HUES6 (cell line): ENCODE results near the gene IL22RA1.

Experiments
- H3K27ac ChIP-seq: 2 replicates; pipeline ENCODE4 v1.7.0; 2013; ENCODE audit warnings: low read depth, mild to moderate bottlenecking, low read length, inconsistent platforms
- H3K27me3 ChIP-seq: 2 replicates; pipeline ENCODE4 v1.6.1; 2013; ENCODE audit warnings: low read length; ENCODE audit not compliant: control insufficient read depth, insufficient read depth
- H3K36me3 ChIP-seq: 2 replicates; pipeline ENCODE4 v1.6.1; 2013; ENCODE audit warnings: low read length; ENCODE audit not compliant: control insufficient read depth, insufficient read depth
- H3K4me1 ChIP-seq: 2 replicates; pipeline ENCODE4 v1.6.1; 2013; ENCODE audit warnings: low read length; ENCODE audit not compliant: control insufficient read depth, insufficient read depth
- H3K4me3 ChIP-seq: 2 replicates; pipeline ENCODE4 v1.5.1; 2013; ENCODE audit warnings: low read depth, low read length
- H3K9ac ChIP-seq: one replicate; pipeline ENCODE4 v1.6.1; 2013; ENCODE audit warnings: mild to moderate bottlenecking, low read length
- H3K9me3 ChIP-seq: 2 replicates; pipeline ENCODE4 v1.6.1; 2013; ENCODE audit warnings: low read depth, low read length; ENCODE audit not compliant: control insufficient read depth, insufficient read depth

IL22RA1 gene, protein sequence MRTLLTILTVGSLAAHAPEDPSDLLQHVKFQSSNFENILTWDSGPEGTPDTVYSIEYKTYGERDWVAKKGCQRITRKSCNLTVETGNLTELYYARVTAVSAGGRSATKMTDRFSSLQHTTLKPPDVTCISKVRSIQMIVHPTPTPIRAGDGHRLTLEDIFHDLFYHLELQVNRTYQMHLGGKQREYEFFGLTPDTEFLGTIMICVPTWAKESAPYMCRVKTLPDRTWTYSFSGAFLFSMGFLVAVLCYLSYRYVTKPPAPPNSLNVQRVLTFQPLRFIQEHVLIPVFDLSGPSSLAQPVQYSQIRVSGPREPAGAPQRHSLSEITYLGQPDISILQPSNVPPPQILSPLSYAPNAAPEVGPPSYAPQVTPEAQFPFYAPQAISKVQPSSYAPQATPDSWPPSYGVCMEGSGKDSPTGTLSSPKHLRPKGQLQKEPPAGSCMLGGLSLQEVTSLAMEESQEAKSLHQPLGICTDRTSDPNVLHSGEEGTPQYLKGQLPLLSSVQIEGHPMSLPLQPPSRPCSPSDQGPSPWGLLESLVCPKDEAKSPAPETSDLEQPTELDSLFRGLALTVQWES

DNA sequence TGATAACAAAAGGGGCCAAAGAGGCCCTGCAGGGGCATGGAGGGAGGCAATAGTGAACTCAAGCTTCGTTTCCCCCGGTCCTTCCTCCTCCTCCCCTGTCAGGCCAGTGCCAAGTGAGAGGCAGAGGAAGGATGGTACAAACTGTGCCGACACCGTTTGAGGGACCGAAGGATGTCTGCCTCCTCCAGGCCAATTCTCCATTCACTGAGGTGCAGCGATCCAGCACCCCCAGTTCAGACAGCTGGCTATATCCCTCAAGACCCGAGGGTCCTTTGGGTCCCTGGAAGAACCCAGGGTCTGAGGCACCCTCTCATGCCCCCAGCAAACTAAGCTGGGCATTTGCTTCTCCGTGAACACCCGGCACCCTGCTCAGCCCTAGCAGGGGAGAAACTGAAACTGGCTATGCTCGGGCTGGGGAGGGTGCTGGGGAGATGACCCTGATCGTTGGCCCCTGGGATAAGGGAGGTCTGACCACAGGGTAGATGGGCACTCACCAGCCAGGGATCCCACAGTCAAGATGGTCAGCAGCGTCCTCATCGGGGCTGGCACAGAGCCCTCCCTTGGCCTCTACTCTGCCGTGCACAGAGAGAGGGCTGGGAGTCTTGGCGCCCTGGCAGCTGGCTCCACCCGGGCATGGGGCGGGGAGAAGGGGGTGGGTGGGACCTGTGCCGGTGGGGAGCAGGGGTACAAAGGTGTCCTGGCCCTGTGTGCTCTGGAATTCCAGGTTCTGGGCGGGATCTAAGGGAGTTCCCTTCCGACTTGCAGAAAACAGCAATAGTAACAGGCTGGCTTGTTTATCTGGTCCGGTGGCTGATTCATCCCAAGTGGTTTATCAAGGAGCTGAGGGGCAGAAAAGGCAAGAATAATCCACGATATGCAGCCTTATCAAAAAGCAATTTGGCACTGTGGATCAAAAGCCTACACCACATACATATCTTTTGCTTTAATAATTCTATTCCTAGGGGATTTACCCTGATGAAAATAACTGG is at the start of gene IL22RA1:
TSS of gene IL22RA1 (minus strand) at position 595 of the 989 bp plus-strand sequence. CDS start at position 537, 58 bp downstream.
- H3K9me3 ChIP-seq = 0 out of 2 replicates have a peak, but pooled peaks cover 3% of the 10 kb centered on the region
- H3K4me1 ChIP-seq = no peaks in the 10 kb centered on the region; the same call in 1 of the 2 replicates
- H3K9ac ChIP-seq = no peak within 1 kb of the TSS
- H3K4me3 ChIP-seq = no peak within 1 kb of the TSS
- H3K27ac ChIP-seq = no peak within 1 kb of the TSS
- H3K27me3 ChIP-seq = no peaks in the 10 kb centered on the region
- no peaks in the 10 kb centered on the region for H3K36me3 ChIP-seq

DNA sequence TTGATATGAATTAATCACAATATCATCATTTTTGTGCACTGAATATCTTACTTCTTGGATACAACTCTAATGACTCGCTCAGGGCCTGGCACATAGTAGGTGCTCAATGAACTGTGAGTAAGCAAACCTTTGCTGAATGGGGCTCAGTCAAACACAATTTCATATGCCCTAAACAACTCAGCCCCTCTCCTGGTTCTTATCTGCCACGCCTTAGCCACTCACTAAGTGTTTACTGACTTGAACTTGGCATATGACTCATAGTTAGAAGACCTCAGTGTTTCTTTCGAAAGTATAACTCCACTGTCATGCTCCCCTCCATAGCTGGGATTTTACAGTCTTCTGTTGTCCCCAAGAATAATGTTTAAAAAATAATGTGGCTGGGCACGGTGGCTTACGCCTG is 48.9 kb upstream of the IL22RA1 start:
- no peaks in the 10 kb centered on the region for H3K9me3 ChIP-seq
- no peak overlapping the region for H3K27ac ChIP-seq
- no peaks in the 10 kb centered on the region for H3K36me3 ChIP-seq
- H3K4me1 ChIP-seq = peaks cover under 1% of the 10 kb centered on the region; the same call in 1 of the 2 replicates
- H3K27me3 ChIP-seq = no peaks in the 10 kb centered on the region; the same call in 1 of the 2 replicates
- no peak overlapping the region for H3K9ac ChIP-seq
- H3K4me3 ChIP-seq = no peak overlapping the region

DNA sequence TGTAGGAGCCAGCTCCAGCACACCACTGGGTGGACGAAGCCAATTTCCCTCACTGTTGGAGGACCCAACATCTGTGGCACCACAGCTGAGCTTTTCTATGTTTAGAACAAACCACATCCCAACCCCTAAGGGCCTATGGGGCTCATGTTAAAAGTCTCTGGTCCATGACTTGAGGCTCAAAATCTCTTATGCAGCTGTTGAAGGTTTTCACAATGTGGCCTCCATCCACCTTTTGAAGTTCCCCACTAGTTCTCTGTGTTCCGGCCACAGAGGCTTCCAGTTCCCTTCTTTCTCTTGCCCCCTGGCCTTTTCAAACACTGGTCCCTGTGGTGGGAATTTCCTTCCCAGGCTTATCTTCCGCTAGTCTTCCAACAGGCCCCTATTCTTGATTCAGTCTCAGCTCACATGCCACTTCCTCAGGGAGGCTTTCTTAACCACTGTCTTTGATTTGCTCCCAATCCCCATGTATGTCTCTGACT is 48.1 kb upstream of the IL22RA1 start:
- Histone ChIP-seq H3K9ac (no peak overlapping the region), H3K4me3 (no peak overlapping the region), H3K9me3 (no peaks in the 10 kb centered on the region), H3K27ac (no peak overlapping the region), H3K27me3 (no peaks in the 10 kb centered on the region; the same call in 1 of the 2 replicates), H3K36me3 (no peaks in the 10 kb centered on the region), H3K4me1 (peaks cover 5% of the 10 kb centered on the region; the same call in 1 of the 2 replicates)

DNA sequence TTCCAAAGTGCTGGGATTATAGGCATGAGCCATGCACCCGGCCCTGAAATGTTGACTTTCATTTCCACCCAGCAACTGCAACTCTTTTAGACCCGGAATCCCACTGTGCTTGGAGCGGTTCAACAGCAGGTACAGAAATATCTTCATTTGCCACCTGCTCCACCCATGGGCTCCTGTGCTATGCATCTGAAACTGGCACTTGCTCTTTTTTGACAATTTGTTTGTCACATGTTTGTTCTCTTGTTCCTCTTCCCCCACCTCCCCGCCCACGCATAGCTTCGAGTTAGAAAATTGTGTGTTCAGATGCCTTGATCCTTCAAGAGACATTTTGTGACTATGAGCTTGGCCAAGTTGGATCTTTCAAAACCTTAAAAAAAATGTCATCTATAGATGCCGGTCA is 46.6 kb upstream of the IL22RA1 start:
- no peak overlapping the region for H3K4me3 ChIP-seq
- no peaks in the 10 kb centered on the region for H3K36me3 ChIP-seq
- no peaks in the 10 kb centered on the region for H3K9me3 ChIP-seq
- H3K9ac ChIP-seq = no peak overlapping the region
- H3K27ac ChIP-seq = no peak overlapping the region
- H3K4me1 ChIP-seq = peaks cover 5% of the 10 kb centered on the region; the same call in 1 of the 2 replicates
- H3K27me3 ChIP-seq = no peaks in the 10 kb centered on the region; the same call in 1 of the 2 replicates

DNA sequence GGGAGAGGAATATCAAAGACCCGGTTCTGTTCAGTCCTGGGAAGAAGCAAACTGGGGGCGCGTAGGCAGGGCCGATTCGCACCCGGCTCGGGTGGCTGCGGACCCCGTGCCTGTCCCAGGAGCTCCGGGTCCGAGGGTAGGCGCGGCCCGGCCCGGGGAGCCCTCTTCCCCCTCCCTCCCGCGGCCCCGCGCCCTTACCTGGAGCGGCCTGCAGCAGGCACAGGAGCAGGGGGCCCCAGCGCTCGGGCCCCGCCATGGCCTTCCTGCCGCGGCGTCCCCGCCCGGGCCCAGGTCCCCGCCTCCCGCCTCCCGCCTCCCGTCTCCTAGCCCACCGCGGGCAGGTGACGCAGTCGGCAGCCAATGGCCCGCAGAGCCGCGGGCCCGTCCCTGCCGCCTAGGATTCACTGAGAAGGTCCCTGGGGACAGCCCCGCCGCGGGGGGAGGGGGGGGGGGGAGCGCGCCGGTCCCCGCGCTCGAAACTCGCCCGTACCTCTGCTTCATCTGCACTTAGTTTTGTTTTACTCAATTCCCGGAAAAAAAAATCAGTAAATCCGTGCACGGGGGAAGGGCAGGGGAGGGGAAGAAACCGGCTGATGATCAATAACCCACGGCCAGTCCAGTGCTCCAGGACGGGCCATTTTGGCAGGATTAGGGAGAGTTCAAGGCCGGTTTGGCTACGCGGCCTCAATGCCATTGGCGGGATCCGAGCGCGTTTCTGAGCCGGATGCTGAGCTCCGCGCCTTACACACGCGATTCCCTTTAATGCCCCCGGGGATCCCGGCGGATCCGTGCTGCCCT is 44.3 kb upstream of the IL22RA1 start, which contains the start of gene IFNLR1:
TSS of gene IFNLR1 (minus strand) at position 297 of the 798 bp plus-strand sequence. CDS start at position 256, 41 bp downstream.
- H3K4me1 ChIP-seq = peaks cover 5% of the 10 kb centered on the region; the same call in 1 of the 2 replicates
- peak within 1 kb of the TSS; percentile 75 for H3K9ac ChIP-seq
- peak within 1 kb of the TSS; percentile 83 for H3K4me3 ChIP-seq
- H3K27me3 ChIP-seq = no peaks in the 10 kb centered on the region; the same call in 1 of the 2 replicates
- H3K27ac ChIP-seq = no peak within 1 kb of the TSS
- no peaks in the 10 kb centered on the region for H3K9me3 ChIP-seq
- no peaks in the 10 kb centered on the region for H3K36me3 ChIP-seq

DNA sequence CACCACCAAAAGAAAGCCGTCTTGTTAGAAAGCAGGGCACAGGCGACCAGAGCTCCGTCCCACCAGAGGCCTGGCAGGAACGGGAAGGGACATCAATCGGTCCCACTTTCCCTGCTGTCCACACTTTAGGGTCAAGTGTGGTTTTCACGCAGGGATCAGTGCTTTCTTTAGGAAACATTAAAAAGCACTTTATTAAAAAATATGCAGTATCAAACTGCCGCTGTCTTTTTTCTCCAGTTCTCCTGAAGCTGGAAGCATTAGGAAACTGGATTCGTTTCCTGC is 43.7 kb upstream of the IL22RA1 start:
- no peaks in the 10 kb centered on the region for H3K9me3 ChIP-seq
- H3K27me3 ChIP-seq = no peaks in the 10 kb centered on the region; the same call in 1 of the 2 replicates
- peak overlapping the region; percentile 65 for H3K9ac ChIP-seq
- H3K4me3 ChIP-seq = peak overlapping the region; percentile 83
- H3K27ac ChIP-seq = no peak overlapping the region
- peaks cover 5% of the 10 kb centered on the region; the same call in 1 of the 2 replicates for H3K4me1 ChIP-seq
- H3K36me3 ChIP-seq = no peaks in the 10 kb centered on the region

DNA sequence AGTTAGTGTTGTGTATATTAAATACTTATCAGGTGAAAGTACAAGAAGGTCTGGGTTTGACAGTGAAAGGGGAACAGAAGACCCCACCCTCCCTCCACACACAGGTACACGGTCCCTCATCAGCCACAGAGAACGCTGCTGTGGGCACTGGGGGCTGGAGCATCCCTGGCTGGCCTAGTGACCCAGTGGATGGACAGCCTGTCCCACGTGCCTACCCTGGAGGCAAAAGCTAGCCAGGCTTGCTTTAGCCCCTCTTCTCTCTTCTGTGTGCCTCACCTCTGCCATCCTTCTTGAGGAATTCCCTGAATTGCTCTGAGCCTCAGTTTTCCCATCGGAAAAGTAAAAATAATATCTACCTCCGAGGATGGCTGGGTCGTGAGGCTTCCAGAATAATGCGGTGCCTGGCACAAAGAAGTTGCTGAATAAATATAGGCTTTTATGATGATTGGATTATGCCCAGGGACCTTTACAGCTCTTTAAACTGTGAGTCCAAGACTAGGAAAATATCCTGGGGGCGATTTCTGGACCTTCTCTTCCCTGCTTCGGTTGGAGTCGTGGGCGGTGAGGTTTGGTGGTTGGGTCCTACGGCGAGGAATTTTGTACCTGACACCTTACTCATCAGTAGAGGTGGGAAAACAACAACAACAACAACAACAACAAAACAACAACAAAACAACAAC is 43.2 kb upstream of the IL22RA1 start:
- no peak overlapping the region for H3K27ac ChIP-seq

DNA sequence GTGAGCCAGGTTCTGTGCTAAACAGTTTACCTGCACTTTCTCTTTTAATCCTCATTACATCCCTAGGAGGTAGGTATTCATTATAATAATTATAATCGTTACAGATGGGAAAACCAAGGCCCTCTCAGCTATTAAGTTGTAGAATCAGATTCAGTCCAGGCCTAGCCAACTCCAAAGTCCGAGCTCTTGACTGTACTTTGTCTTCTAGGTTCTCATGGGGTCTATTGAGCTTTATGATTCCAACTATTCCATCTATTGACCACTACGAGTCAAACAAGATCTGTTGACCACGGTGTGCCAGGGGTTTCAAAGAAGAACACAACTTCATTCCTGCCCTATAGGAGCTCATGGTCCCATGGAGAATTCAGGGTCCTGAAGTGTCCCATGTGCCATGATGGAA is 42.1 kb upstream of the IL22RA1 start:
- Histone ChIP-seq H3K4me1 (peaks cover 5% of the 10 kb centered on the region; the same call in 1 of the 2 replicates), H3K36me3 (no peaks in the 10 kb centered on the region), H3K9ac (no peak overlapping the region)

More for the DNA sequence above, 43.2 kb upstream of the IL22RA1 start:
- peaks cover 5% of the 10 kb centered on the region; the same call in 1 of the 2 replicates for H3K4me1 ChIP-seq
- H3K27me3 ChIP-seq = no peaks in the 10 kb centered on the region; the same call in 1 of the 2 replicates
- peak overlapping the region; percentile 83 for H3K4me3 ChIP-seq
- H3K9me3 ChIP-seq = no peaks in the 10 kb centered on the region
- peak overlapping the region; percentile 65 for H3K9ac ChIP-seq
- no peaks in the 10 kb centered on the region for H3K36me3 ChIP-seq

DNA sequence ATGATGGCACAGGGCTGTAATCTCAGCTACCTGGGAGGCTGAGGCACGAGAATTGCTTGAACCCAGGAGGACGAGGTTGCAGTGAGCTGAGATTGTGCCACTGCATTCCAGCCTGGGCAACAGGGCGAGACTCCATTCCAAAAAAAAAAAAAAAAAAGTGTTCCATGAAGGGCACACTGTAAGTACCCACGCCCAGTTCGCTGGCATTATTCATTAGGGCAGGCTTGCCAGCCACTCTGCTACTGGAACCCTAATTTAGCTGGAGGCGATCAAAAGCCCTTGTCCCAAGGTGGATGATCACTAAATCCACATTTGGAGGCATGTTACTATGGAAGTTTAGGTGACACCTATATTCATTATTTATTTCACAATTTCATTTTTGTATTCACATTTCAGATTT is 39.1 kb upstream of the IL22RA1 start:
- no peaks in the 10 kb centered on the region for H3K27me3 ChIP-seq
- H3K4me1 ChIP-seq = 0 out of 2 replicates have a peak, but pooled peaks cover 5% of the 10 kb centered on the region
- no peak overlapping the region for H3K27ac ChIP-seq
- H3K9me3 ChIP-seq = no peaks in the 10 kb centered on the region
- no peak overlapping the region for H3K9ac ChIP-seq
- H3K36me3 ChIP-seq = peaks cover 12% of the 10 kb centered on the region
- no peak overlapping the region for H3K4me3 ChIP-seq

More for the DNA sequence above, 42.1 kb upstream of the IL22RA1 start:
- no peaks in the 10 kb centered on the region; the same call in 1 of the 2 replicates for H3K27me3 ChIP-seq
- H3K27ac ChIP-seq = no peak overlapping the region
- H3K4me3 ChIP-seq = no peak overlapping the region
- H3K9me3 ChIP-seq = no peaks in the 10 kb centered on the region
